K562 (cell line): Measurements from ENCODE around the gene ERF. TPM values are rescaled to one million over a fixed set of nuclear protein-coding genes. Genes with fewer than 3 reads are reported as not detected.

ENCODE experiments used
- ADNP ChIP-seq: fragments of 200-800 bp; sonication (Bioruptor generic); IDR thresholded peaks from 2 replicates; pipeline ENCODE4 v1.6.1; 2016; ENCODE audit warnings: missing genetic modification characterization, missing compliant biosample characterization
- ATF6 ChIP-seq: sonication (generic); formaldehyde crosslinking; IDR thresholded peaks from 2 replicates; pipeline ENCODE4 v1.4.0; 2020; ENCODE audit warnings: mild to moderate bottlenecking, missing genetic modification reagents
- CBFB ChIP-seq: sonication (generic); formaldehyde crosslinking; IDR thresholded peaks from 2 replicates; pipeline ENCODE4 v1.4.0; 2020; ENCODE audit warnings: mild to moderate bottlenecking, missing genetic modification reagents
- CREB5 ChIP-seq: fragments of 250-450 bp; sonication (Bioruptor Pico); IDR thresholded peaks from 2 replicates; pipeline ENCODE4 v1.5.0; 2020; ENCODE audit warnings: mild to moderate bottlenecking
- CREBBP ChIP-seq: IDR thresholded peaks from one replicate; pipeline ENCODE4 v1.6.1; 2012; ENCODE audit warnings: low read depth, mild to moderate bottlenecking, control low read depth, inconsistent platforms, low read length
- ETV1 ChIP-seq: fragments of 450-650 bp; conservative IDR thresholded peaks from 2 replicates; pipeline ENCODE4 v1.6.1; 2016; ENCODE audit warnings: missing genetic modification characterization, control low read depth, low read depth, missing compliant biosample characterization
- HDGF ChIP-seq: fragments of 450-650 bp; IDR thresholded peaks from 2 replicates; pipeline ENCODE4 v1.6.1; 2016
- HNRNPLL ChIP-seq: fragments of 200-400 bp; formaldehyde crosslinking; IDR thresholded peaks from 2 replicates; pipeline ENCODE4 v1.6.1; 2017; ENCODE audit warnings: low read length, low read depth, mild to moderate bottlenecking; ENCODE audit not compliant: poor library complexity, severe bottlenecking
- KAT8 ChIP-seq: fragments of 450-650 bp; IDR thresholded peaks from 2 replicates; pipeline ENCODE4 v1.6.1; 2016; ENCODE audit warnings: low read depth, mild to moderate bottlenecking
- KDM2B ChIP-seq: fragments of 250-450 bp; sonication (Bioruptor Pico); IDR thresholded peaks from 2 replicates; pipeline ENCODE4 v1.8.0; 2021; ENCODE audit warnings: mild to moderate bottlenecking, moderate library complexity
- KLF1 ChIP-seq: fragments of 450-650 bp; IDR thresholded peaks from 2 replicates; pipeline ENCODE4 v1.6.1; 2016; ENCODE audit warnings: missing genetic modification characterization, missing compliant biosample characterization
- MYC ChIP-seq, 2 experiments: fragments of 250-450 bp in 1 of 2; sonication (Bioruptor Pico) in 1 of 2; IDR thresholded peaks; 2 replicates each; pipeline versions ENCODE4 v1.5.1 to v1.6.1; 2012 to 2021; ENCODE audit warnings: low read depth in 2 of 2, borderline replicate concordance in 1 of 2, improper control_type of control experiment in 1 of 2, low read length in 1 of 2, mild to moderate bottlenecking in 1 of 2, moderate library complexity in 1 of 2
- SIX5 ChIP-seq, 2 experiments: IDR thresholded peaks; 2 replicates each; pipeline ENCODE4 v1.6.1; 2011; ENCODE audit warnings: low read length in 2 of 2, borderline replicate concordance in 1 of 2, low read depth in 1 of 2, mild to moderate bottlenecking in 1 of 2, moderate library complexity in 1 of 2; ENCODE audit not compliant: insufficient read depth in 1 of 2
- SMAD3 ChIP-seq: fragments of 450-650 bp; formaldehyde crosslinking; conservative IDR thresholded peaks from 2 replicates; pipeline ENCODE4 v1.4.0; 2020; ENCODE audit warnings: mild to moderate bottlenecking
- TRIM28 ChIP-seq: fragments of 450-650 bp; IDR thresholded peaks from 2 replicates; pipeline ENCODE4 v1.6.1; 2017
- USF1 ChIP-seq: sonication (generic); formaldehyde crosslinking; IDR thresholded peaks from 2 replicates; pipeline ENCODE4 v1.9.0; 2022; ENCODE audit warnings: mild to moderate bottlenecking, missing genetic modification reagents
- ZBTB43 ChIP-seq: sonication (generic); formaldehyde crosslinking; IDR thresholded peaks from 2 replicates; pipeline ENCODE4 v1.8.0; 2023; ENCODE audit warnings: mild to moderate bottlenecking, missing genetic modification reagents
- ZNF384 ChIP-seq: IDR thresholded peaks from 2 replicates; pipeline ENCODE4 v1.6.1; 2012; ENCODE audit warnings: low read depth, low read length, improper control_type of control experiment
- ZNF655 ChIP-seq: fragments of 250-450 bp; sonication (Bioruptor Pico); IDR thresholded peaks from 2 replicates; pipeline ENCODE4 v1.5.0; 2021
- ZNF76 ChIP-seq: fragments of 250-450 bp; sonication (Bioruptor Pico); IDR thresholded peaks from 2 replicates; pipeline ENCODE4 v1.4.0; 2020; ENCODE audit warnings: mild to moderate bottlenecking, moderate library complexity, borderline replicate concordance
- polyA plus RNA-seq, 8 experiments: library from polyadenylated mRNA; depleted of rRNA in 4 of 8; stranded (reverse) in 5 of 8; unstranded in 3 of 8; fragments of >200 nt; fragmentation: Nextera tagmentation in 2 of 8; fragmentation: Illumina TruSeq in 1 of 8; extraction: Ambion mirVana in 2 of 8; extraction: Trizol in 1 of 8; gene quantifications; 2 replicates each; pipeline versions ENCODE4 v1.2.1 to v1.2.3, GENCODE V29; 2011 to 2014; ENCODE audit warnings: inconsistent platforms in 1 of 8, missing spikeins in 1 of 8
- total RNA-seq, 7 experiments: library from RNA; depleted of rRNA in 6 of 7; stranded (reverse); fragments of >200 nt in 6 of 7; fragmentation: Illumina TruSeq in 2 of 7; extraction: Trizol in 2 of 7; gene quantifications; 2 replicates each; pipeline versions ENCODE4 v1.2.1 to v1.2.3, GENCODE V29; 2011 to 2021; ENCODE audit warnings: low replicate concordance in 1 of 7

The ERF gene
- total and polyA plus RNA-seq, 9 of the 15 experiments (the other 6 are each of a cell fraction or from before 2014, with no cell fraction given), result 0.03 to 75.4 (median 27.0) TPM

GRCh38 chr19:42199440-42200115, 55.4 kb downstream of the ERF start (continued):
- TF ChIP-seq ZNF655 (CRISPR knock-in tag), result no peak
- TF ChIP-seq KAT8, result no peak
- no peak for TF ChIP-seq TRIM28
- TF ChIP-seq CREB5 (CRISPR knock-in tag), result no peak
- peak; percentile 65 for TF ChIP-seq MYC (IDR thresholded peaks at IDR 0.05; ENCODE audit: low read depth, low read length)
- no peak for TF ChIP-seq MYC (CRISPR knock-in tag; IDR thresholded peaks at IDR 0.05; ENCODE audit: borderline replicate concordance, low read depth)
- TF ChIP-seq CBFB (CRISPR knock-in tag), result no peak
- TF ChIP-seq ZNF384, result no peak
- no peak for TF ChIP-seq CREBBP
- TF ChIP-seq ETV1 (tag), result peak; percentile 90
- TF ChIP-seq ATF6 (CRISPR knock-in tag), result no peak
- no peak; the same call in 1 of the 2 replicates for TF ChIP-seq USF1 (CRISPR knock-in tag)
- TF ChIP-seq SMAD3 (CRISPR knock-in tag), result no peak
- TF ChIP-seq HNRNPLL, result no peak
- TF ChIP-seq ZNF76 (CRISPR knock-in tag), result no peak
- TF ChIP-seq SIX5 (IDR thresholded peaks at IDR 0.05; ENCODE audit: borderline replicate concordance in 1 of 2, insufficient read depth in 1 of 2, low read depth in 1 of 2, low read length in 2 of 2), result no peak
- TF ChIP-seq KLF1 (tag), result peak; percentile 88
- no peak for TF ChIP-seq ZBTB43 (CRISPR knock-in tag)
- no peak for TF ChIP-seq ADNP
- no peak for TF ChIP-seq KDM2B
- no peak for TF ChIP-seq HDGF
